Neural cell (in vitro differentiated cells): ENCODE results near the gene ZNF19. TPM values are rescaled to one million over a fixed set of nuclear protein-coding genes. Genes with fewer than 3 reads are reported as not detected.
A peak's percentile ranks its signal among the peaks of the same experiment; 100 is the strongest.

Experiments
- H2AFZ ChIP-seq: fragments of 200-600, 300-800 bp; sonication (generic), shearing (Covaris generic); 2 replicates; pipeline ENCODE4 v1.6.0; 2014; ENCODE audit warnings: low read depth, mild to moderate bottlenecking, antibody characterized with exemption, low read length, moderate library complexity
- H3F3A ChIP-seq: fragments of 200-600 bp; shearing (Covaris generic); 2 replicates; pipeline ENCODE4 v1.6.1; 2016; ENCODE audit warnings: mild to moderate bottlenecking, moderate library complexity, mixed read lengths, antibody characterized with exemption, low read length; ENCODE audit not compliant: insufficient read depth, poor library complexity, severe bottlenecking
- H3K27ac ChIP-seq: fragments of 200-600, 300-800 bp; sonication (generic), shearing (Covaris generic); 2 replicates; pipeline ENCODE4 v1.5.1; 2014; ENCODE audit warnings: mild to moderate bottlenecking, low read length, moderate library complexity
- H3K27me3 ChIP-seq: fragments of 300-800, 200-600 bp; sonication (generic), shearing (Covaris generic); 2 replicates; pipeline ENCODE4 v1.6.0; 2014; ENCODE audit warnings: mild to moderate bottlenecking, low read depth, low read length, moderate library complexity; ENCODE audit not compliant: insufficient read depth
- H3K36me3 ChIP-seq: fragments of 300-800, 200-600 bp; sonication (generic), shearing (Covaris generic); 2 replicates; pipeline ENCODE4 v1.5.1; 2014; ENCODE audit warnings: mild to moderate bottlenecking, antibody characterized with exemption, low read length, moderate library complexity; ENCODE audit not compliant: insufficient read depth
- H3K4me2 ChIP-seq: fragments of 300-800, 200-600 bp; sonication (generic), shearing (Covaris generic); 2 replicates; pipeline ENCODE4 v1.6.0; 2014; ENCODE audit warnings: mild to moderate bottlenecking, low read length
- H3K4me3 ChIP-seq: fragments of 300-800, 200-600 bp; sonication (generic), shearing (Covaris generic); 2 replicates; pipeline ENCODE4 v1.5.1; 2014; ENCODE audit warnings: mild to moderate bottlenecking, low read length, moderate library complexity
- H3K79me2 ChIP-seq: fragments of 200-600 bp; shearing (Covaris generic); replicated peaks from 2 replicates; pipeline ENCODE4 v1.6.0; 2014; ENCODE audit warnings: mild to moderate bottlenecking, low read length, moderate library complexity; ENCODE audit not compliant: insufficient read depth
- H3K9ac ChIP-seq: fragments of 300-800, 200-600 bp; sonication (generic), shearing (Covaris generic); 2 replicates; pipeline ENCODE4 v1.6.1; 2016; ENCODE audit warnings: mild to moderate bottlenecking, low read length, mixed read lengths
- H3K9me2 ChIP-seq: fragments of 200-600 bp; shearing (Covaris generic); 2 replicates; pipeline ENCODE4 v1.6.1; 2016; ENCODE audit warnings: mild to moderate bottlenecking, low read length, mixed read lengths; ENCODE audit not compliant: insufficient read depth
- H3K9me3 ChIP-seq: fragments of 200-600, 300-800 bp; sonication (generic), shearing (Covaris generic); 2 replicates; pipeline ENCODE4 v1.6.1; 2016; ENCODE audit warnings: mild to moderate bottlenecking, mixed run types, low read length, moderate library complexity, mixed read lengths
- H4K20me1 ChIP-seq: fragments of 200-600 bp; shearing (Covaris generic); 2 replicates; pipeline ENCODE4 v1.6.1; 2016; ENCODE audit warnings: mild to moderate bottlenecking, mixed run types; ENCODE audit not compliant: insufficient read depth
- EP300 ChIP-seq: fragments of 450-650 bp; conservative IDR thresholded peaks from 2 replicates; pipeline ENCODE4 v1.6.1; 2014; ENCODE audit warnings: antibody characterized with exemption, mild to moderate bottlenecking, moderate library complexity; ENCODE audit not compliant: poor library complexity, severe bottlenecking
- EZH2 ChIP-seq: fragments of 200-600, 300-800 bp; shearing (Covaris generic), sonication (generic); IDR thresholded peaks from 2 replicates; pipeline ENCODE4 v1.6.1; 2014; ENCODE audit warnings: antibody characterized with exemption, low read length, borderline replicate concordance, mild to moderate bottlenecking; ENCODE audit not compliant: insufficient read depth, poor library complexity, severe bottlenecking
- MXI1 ChIP-seq: fragments of 450-650 bp; conservative IDR thresholded peaks from 2 replicates; pipeline ENCODE4 v1.6.1; 2014; ENCODE audit warnings: antibody characterized with exemption, mild to moderate bottlenecking; ENCODE audit not compliant: poor library complexity, severe bottlenecking
- POLR2AphosphoS5 ChIP-seq: IDR thresholded peaks from 2 replicates; pipeline ENCODE4 v1.6.1; 2012
- RAD21 ChIP-seq: fragments of 450-650 bp; conservative IDR thresholded peaks from 2 replicates; pipeline ENCODE4 v1.6.1; 2014; ENCODE audit warnings: antibody characterized with exemption, mild to moderate bottlenecking, moderate library complexity
- SMC3 ChIP-seq: fragments of 450-650 bp; conservative IDR thresholded peaks from 2 replicates; pipeline ENCODE4 v1.6.1; 2014; ENCODE audit warnings: antibody characterized with exemption, mild to moderate bottlenecking, moderate library complexity; ENCODE audit not compliant: poor library complexity
- TAF1 ChIP-seq: IDR thresholded peaks from 2 replicates; pipeline ENCODE4 v1.6.1; 2012; ENCODE audit warnings: low read depth
- polyA plus RNA-seq: library from polyadenylated mRNA; depleted of rRNA; stranded (reverse); fragments of >200 nt; gene quantifications from 2 replicates; pipeline ENCODE4 v1.2.3, GENCODE V29; 2014
- TF ChIP-seq, protein P1 (sequence below): IDR thresholded peaks from 2 replicates; pipeline ENCODE4 v1.6.1; 2012; ENCODE audit warnings: borderline replicate concordance
- TF ChIP-seq, protein P2 (sequence below): fragments of 450-650 bp; IDR thresholded peaks from 2 replicates; pipeline ENCODE4 v1.5.1; 2014; ENCODE audit warnings: antibody characterized with exemption, mild to moderate bottlenecking, moderate library complexity; ENCODE audit not compliant: poor library complexity, severe bottlenecking

Gene ZNF19
- polyA plus RNA-seq, 1 donor from 2014 or later, result 6.6 TPM

DNA sequence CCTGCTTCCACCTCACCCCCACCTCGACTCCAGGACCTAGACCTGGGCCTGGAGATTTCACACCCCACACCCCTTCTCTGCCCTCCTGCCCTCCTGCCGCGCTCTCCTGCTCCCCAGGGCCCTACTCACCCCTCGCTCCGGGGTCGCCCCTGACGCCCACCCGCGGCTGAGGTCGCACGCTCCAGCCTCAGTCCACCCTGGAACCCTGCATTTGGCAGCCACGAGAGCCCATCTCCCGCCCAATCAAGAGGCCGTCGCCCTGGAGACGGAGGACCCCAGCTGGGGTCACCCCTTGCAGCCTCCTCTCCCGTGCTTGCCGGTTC is 63.4 kb downstream of the ZNF19 start:
- Histone ChIP-seq H3K9me3 (no peaks in the 10 kb centered on the region), H3K27ac (peak overlapping the region; percentile 30), H3K4me3 (peak overlapping the region; percentile 69), H3K36me3 (no peaks in the 10 kb centered on the region), H3F3A (no peaks in the 10 kb centered on the region), H3K9ac (peak overlapping the region; percentile 61), H3K4me2 (no peak overlapping the region), H4K20me1 (no peaks in the 10 kb centered on the region), H2AFZ (peak overlapping the region; percentile 25), H3K9me2 (no peaks in the 10 kb centered on the region), H3K79me2 (no peaks in the 10 kb centered on the region), H3K27me3 (peaks cover 25% of the 10 kb centered on the region)
- TF ChIP-seq TAF1 (no peak), EZH2 (no peak), EP300 (no peak), MXI1 (no peak), SMC3 (no peak), POLR2AphosphoS5 (no peak), RAD21 (no peak)
- TF ChIP-seq, protein P1, sequence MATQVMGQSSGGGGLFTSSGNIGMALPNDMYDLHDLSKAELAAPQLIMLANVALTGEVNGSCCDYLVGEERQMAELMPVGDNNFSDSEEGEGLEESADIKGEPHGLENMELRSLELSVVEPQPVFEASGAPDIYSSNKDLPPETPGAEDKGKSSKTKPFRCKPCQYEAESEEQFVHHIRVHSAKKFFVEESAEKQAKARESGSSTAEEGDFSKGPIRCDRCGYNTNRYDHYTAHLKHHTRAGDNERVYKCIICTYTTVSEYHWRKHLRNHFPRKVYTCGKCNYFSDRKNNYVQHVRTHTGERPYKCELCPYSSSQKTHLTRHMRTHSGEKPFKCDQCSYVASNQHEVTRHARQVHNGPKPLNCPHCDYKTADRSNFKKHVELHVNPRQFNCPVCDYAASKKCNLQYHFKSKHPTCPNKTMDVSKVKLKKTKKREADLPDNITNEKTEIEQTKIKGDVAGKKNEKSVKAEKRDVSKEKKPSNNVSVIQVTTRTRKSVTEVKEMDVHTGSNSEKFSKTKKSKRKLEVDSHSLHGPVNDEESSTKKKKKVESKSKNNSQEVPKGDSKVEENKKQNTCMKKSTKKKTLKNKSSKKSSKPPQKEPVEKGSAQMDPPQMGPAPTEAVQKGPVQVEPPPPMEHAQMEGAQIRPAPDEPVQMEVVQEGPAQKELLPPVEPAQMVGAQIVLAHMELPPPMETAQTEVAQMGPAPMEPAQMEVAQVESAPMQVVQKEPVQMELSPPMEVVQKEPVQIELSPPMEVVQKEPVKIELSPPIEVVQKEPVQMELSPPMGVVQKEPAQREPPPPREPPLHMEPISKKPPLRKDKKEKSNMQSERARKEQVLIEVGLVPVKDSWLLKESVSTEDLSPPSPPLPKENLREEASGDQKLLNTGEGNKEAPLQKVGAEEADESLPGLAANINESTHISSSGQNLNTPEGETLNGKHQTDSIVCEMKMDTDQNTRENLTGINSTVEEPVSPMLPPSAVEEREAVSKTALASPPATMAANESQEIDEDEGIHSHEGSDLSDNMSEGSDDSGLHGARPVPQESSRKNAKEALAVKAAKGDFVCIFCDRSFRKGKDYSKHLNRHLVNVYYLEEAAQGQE, result no peak
- TF ChIP-seq, protein P2, sequence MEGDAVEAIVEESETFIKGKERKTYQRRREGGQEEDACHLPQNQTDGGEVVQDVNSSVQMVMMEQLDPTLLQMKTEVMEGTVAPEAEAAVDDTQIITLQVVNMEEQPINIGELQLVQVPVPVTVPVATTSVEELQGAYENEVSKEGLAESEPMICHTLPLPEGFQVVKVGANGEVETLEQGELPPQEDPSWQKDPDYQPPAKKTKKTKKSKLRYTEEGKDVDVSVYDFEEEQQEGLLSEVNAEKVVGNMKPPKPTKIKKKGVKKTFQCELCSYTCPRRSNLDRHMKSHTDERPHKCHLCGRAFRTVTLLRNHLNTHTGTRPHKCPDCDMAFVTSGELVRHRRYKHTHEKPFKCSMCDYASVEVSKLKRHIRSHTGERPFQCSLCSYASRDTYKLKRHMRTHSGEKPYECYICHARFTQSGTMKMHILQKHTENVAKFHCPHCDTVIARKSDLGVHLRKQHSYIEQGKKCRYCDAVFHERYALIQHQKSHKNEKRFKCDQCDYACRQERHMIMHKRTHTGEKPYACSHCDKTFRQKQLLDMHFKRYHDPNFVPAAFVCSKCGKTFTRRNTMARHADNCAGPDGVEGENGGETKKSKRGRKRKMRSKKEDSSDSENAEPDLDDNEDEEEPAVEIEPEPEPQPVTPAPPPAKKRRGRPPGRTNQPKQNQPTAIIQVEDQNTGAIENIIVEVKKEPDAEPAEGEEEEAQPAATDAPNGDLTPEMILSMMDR, result no peak

DNA sequence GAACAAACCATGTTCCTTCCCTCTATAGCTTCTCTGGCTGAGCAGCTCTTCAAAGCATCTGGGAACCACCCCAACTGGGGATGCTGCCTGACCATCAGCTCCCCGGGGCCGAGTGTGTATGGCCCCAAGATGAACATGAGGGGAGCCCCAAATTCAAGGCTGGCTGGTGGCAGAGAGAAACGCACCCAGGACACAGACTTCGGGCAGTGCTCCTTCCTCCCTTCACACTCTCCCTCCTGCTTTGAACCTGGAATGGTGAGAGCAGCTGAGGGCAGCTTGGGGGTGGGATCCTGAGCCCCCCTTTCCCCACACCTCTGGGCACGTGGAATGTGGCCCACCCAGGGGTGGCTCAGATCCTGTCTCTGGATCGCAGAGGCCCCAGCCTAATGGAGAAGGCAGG is 64.5 kb downstream of the ZNF19 start:
- Histone ChIP-seq H3K4me3 (no peak overlapping the region), H3K4me2 (no peak overlapping the region), H3K27ac (no peak overlapping the region), H3K79me2 (no peaks in the 10 kb centered on the region), H3K36me3 (no peaks in the 10 kb centered on the region), H3K9me3 (no peaks in the 10 kb centered on the region), H4K20me1 (no peaks in the 10 kb centered on the region), H2AFZ (no peak overlapping the region), H3K9me2 (no peaks in the 10 kb centered on the region), H3K27me3 (peaks cover 25% of the 10 kb centered on the region), H3K9ac (no peak overlapping the region), H3F3A (no peaks in the 10 kb centered on the region)
- TF ChIP-seq SMC3 (no peak), MXI1 (no peak), RAD21 (no peak), POLR2AphosphoS5 (no peak), TAF1 (no peak)
- TF ChIP-seq, protein P2, result no peak
- TF ChIP-seq, protein P1, result no peak
